H1 (cell line): ENCODE data around the gene COL16A1. TPM values are rescaled to one million over a fixed set of nuclear protein-coding genes. Genes with fewer than 3 reads are reported as not detected.

Source experiments
- EGR1 ChIP-seq: IDR thresholded peaks from 2 replicates; pipeline ENCODE4 v1.6.1; 2011; ENCODE audit warnings: low read depth, low read length, borderline replicate concordance
- JUN ChIP-seq: IDR thresholded peaks from 2 replicates; pipeline ENCODE4 v1.6.1; 2011; ENCODE audit warnings: low read depth, mild to moderate bottlenecking, improper control_type of control experiment, low read length
- YY1 ChIP-seq: IDR thresholded peaks from 2 replicates; pipeline ENCODE4 v1.6.1; 2011; ENCODE audit warnings: low read depth, mild to moderate bottlenecking, low read length
- polyA plus RNA-seq, 7 experiments: library from polyadenylated mRNA; depleted of rRNA in 3 of 7; stranded (reverse) in 5 of 7; unstranded in 2 of 7; fragments of >200 nt in 5 of 7; fragments of 200-250 nt in 2 of 7; gene quantifications; 1 replicate in 5 of 7; 2 replicates in 1 of 7; 4 replicates in 1 of 7; pipeline versions ENCODE4 v1.2.1 to v1.2.3, GENCODE V29; 2011 to 2013; ENCODE audit warnings: missing spikeins in 2 of 7, mixed read lengths in 2 of 7
- total RNA-seq: library from RNA; stranded (reverse); fragmentation: NEBNext Ultra II Directional; extraction: Animal tissue kit (Norgen Biotek cat#: 25700); gene quantifications from 2 replicates; pipeline ENCODE4 v1.2.1, GENCODE V29; 2021

The COL16A1 gene
- total and polyA plus RNA-seq, 2 of the 8 experiments (the other 6 are each of a cell fraction or from before 2014, with no cell fraction given), result 2.0 to 10.5 TPM

DNA sequence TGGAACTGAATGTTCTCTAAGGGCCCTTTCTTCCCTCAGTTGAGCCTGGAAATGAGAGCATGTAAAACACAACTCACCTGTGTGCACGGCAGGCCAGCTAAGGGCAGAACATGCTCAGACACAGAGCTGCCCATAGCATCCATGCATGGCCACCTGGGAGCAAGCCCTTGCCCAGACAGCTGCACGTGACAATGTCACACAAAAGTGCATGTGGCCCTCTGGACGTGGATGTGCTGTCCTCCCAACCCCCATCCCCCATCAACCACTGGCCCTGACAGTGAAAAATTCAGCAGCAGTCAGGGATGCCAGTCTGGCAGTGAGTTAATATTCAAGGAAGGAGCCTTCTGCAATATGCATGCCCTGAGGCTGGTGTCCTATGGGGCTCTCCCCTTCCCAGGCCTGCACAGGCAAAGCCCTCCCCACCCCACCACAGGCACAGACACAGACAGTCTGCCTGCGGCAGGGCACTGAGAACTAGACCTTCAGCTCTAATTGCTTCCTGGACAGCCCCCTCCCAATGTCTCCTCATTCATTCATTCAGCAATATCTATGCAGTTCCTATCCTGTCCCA lies 14.6 kb upstream of the COL16A1 start (continued):
- TF ChIP-seq EGR1, result no peak
- no peak for TF ChIP-seq YY1
- no peak for TF ChIP-seq JUN
